ENCODE results near the gene MX2. TPM values are rescaled to one million over a fixed set of nuclear protein-coding genes. Genes with fewer than 3 reads are reported as not detected.
"Not testable (repeated sequence)": the region's sequence is repeated elsewhere in the genome, so short reads cannot be mapped to it uniquely, and the experiment has no call there.

The MX2 gene
- total RNA-seq, 4 donors from 2014 or later = 3.2 to 6.1 (median 5.1) TPM

- TF ChIP-seq EP300 (IDR thresholded peaks at IDR 0.05) (no peak), CTCF (IDR thresholded peaks at IDR 0.05) (no peak)
- Histone ChIP-seq H3K36me3 (no peaks in the 10 kb centered on the region), H3K4me3 (no peak overlapping the region), H3K9me3 (no peaks in the 10 kb centered on the region), H3K27ac (no peak overlapping the region), H3K27me3 (no peaks in the 10 kb centered on the region), H3K4me1 (peaks cover 28% of the 10 kb centered on the region)
- 79% methylated on average over 5 of the region's 9 CpGs for WGBS
- DNase-seq (ENCODE audit: low spot score in 2 of 2) = no peak
These were observed 3.3 kb upstream of the MX2 start for GRCh38 chr21:41358193-41359166.

GRCh38 chr21:41359286-41359685 is 2.5 kb upstream of the MX2 start:
- peaks cover 36% of the 10 kb centered on the region for H3K4me1 ChIP-seq
- 85% methylated on average over 11 of the region's 12 CpGs for WGBS
- H3K27me3 ChIP-seq = no peaks in the 10 kb centered on the region
- H3K27ac ChIP-seq = no peak overlapping the region
- no peak overlapping the region for H3K4me3 ChIP-seq
- no peaks in the 10 kb centered on the region for H3K36me3 ChIP-seq
- TF ChIP-seq POLR2A (IDR thresholded peaks at IDR 0.05) = no peak
- TF ChIP-seq EP300 (IDR thresholded peaks at IDR 0.05) = no peak
- TF ChIP-seq POLR2AphosphoS5 (IDR thresholded peaks at IDR 0.05) = no peak
- TF ChIP-seq CTCF (IDR thresholded peaks at IDR 0.05) = no peak
- DNase-seq (ENCODE audit: low spot score in 2 of 2) = no peak
- H3K9me3 ChIP-seq = no peaks in the 10 kb centered on the region

GRCh38 chr21:41359754-41360071 is 2.1 kb upstream of the MX2 start:
- H3K4me1 ChIP-seq = peaks cover 41% of the 10 kb centered on the region
- H3K27ac ChIP-seq; H3K9me3 ChIP-seq; DNase-seq (ENCODE audit: low spot score in 2 of 2); H3K36me3 ChIP-seq; H3K4me3 ChIP-seq; H3K27me3 ChIP-seq: not testable (repeated sequence)
- WGBS = 92% methylated on average over 4 of the region's 4 CpGs

GRCh38 chr21:41360072-41360821 is 1.6 kb upstream of the MX2 start:
- 55% methylated on average over 9 of the region's 22 CpGs for WGBS
- peak in 1 of 2 donors; percentile 87 for DNase-seq (ENCODE audit: low spot score in 2 of 2)
- TF ChIP-seq POLR2AphosphoS5 (IDR thresholded peaks at IDR 0.05) (no peak), EP300 (IDR thresholded peaks at IDR 0.05) (no peak), CTCF (IDR thresholded peaks at IDR 0.05) (no peak), POLR2A (IDR thresholded peaks at IDR 0.05) (no peak)
- Histone ChIP-seq H3K27ac (peak overlapping the region; percentile 89), H3K4me3 (no peak overlapping the region), H3K4me1 (peaks cover 44% of the 10 kb centered on the region), H3K27me3 (no peaks in the 10 kb centered on the region), H3K36me3 (no peaks in the 10 kb centered on the region), H3K9me3 (no peaks in the 10 kb centered on the region)

- Histone ChIP-seq H3K27ac (peak overlapping the region; percentile 89), H3K27me3 (no peaks in the 10 kb centered on the region), H3K9me3 (no peaks in the 10 kb centered on the region), H3K36me3 (no peaks in the 10 kb centered on the region), H3K4me1 (peaks cover 44% of the 10 kb centered on the region), H3K4me3 (peak overlapping the region; percentile 43)
- TF ChIP-seq POLR2A (IDR thresholded peaks at IDR 0.05) = no peak
- TF ChIP-seq EP300 (IDR thresholded peaks at IDR 0.05) = no peak
- TF ChIP-seq CTCF (IDR thresholded peaks at IDR 0.05) = no peak
- no peak for TF ChIP-seq POLR2AphosphoS5 (IDR thresholded peaks at IDR 0.05)
- DNase-seq (ENCODE audit: low spot score in 2 of 2) = no peak
- WGBS = 95% methylated on average over 13 of the region's 16 CpGs
These were observed 608 bp upstream of the MX2 start for GRCh38 chr21:41361053-41361785.
